ENCODE data around the gene TRPM3. TPM values are rescaled to one million over a fixed set of nuclear protein-coding genes. Genes with fewer than 3 reads are reported as not detected.

Gene TRPM3
- total RNA-seq, 2 experiments from 2014 or later, result not detected

DNA sequence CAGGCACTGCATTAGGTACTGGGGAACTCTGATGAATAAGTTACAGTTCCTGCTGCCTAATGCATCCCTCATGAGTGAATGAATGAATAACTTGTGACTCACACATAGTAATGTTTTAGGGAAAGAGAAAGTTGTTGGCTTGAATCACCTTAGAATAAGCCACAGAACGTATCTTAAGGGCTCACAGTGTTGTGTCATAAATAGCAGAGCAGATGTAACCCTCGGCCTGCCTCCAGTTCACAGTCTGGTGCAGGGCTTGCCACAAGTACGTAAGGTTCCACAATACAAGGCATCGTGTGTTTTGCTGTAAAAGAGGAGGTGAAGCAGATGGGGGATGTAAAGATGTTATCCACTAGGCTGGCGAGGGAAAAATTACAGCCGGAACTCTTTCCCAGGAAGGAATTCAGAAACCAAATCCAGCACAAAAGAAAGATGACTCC, 218.7 kb downstream of the TRPM3 start:
- ATAC-seq (ENCODE audit: poor library complexity) (no peak), DNase-seq (no peak)
- ChIA-PET POLR2A (no interaction called here), CTCF (no interaction called here)
- Histone ChIP-seq H3K27me3 (ENCODE audit: control insufficient read depth in 1 of 2, insufficient read depth in 2 of 2, low read length in 2 of 2) (no peaks in the 10 kb centered on the region), H3K9me3 (ENCODE audit: control insufficient read depth in 1 of 2, insufficient read depth in 1 of 2, low read length in 2 of 2) (no peaks in the 10 kb centered on the region), H3K27ac (ENCODE audit: low read depth in 1 of 2, low read length in 2 of 2) (no peak overlapping the region), H3K4me1 (ENCODE audit: insufficient read depth, low read length) (no peaks in the 10 kb centered on the region), H3K36me3 (ENCODE audit: insufficient read depth, low read length) (no peaks in the 10 kb centered on the region), H3K4me3 (ENCODE audit: low read length) (no peak overlapping the region)
- no peaks in the 10 kb centered on the region for H3K9me3 Mint-ChIP-seq
- intact Hi-C loops (cut with DNase I, micrococcal nuclease), result no loop called here
- H3K4me1 Mint-ChIP-seq (ENCODE audit: low read depth), result no peaks in the 10 kb centered on the region
- no peak overlapping the region for H3K4me3 Mint-ChIP-seq
- peaks cover 12% of the 10 kb centered on the region for H3K27me3 Mint-ChIP-seq
- H3K36me3 Mint-ChIP-seq (ENCODE audit: low read depth), result no peaks in the 10 kb centered on the region
- no peak overlapping the region for H3K27ac Mint-ChIP-seq
- TF ChIP-seq, protein P1, sequence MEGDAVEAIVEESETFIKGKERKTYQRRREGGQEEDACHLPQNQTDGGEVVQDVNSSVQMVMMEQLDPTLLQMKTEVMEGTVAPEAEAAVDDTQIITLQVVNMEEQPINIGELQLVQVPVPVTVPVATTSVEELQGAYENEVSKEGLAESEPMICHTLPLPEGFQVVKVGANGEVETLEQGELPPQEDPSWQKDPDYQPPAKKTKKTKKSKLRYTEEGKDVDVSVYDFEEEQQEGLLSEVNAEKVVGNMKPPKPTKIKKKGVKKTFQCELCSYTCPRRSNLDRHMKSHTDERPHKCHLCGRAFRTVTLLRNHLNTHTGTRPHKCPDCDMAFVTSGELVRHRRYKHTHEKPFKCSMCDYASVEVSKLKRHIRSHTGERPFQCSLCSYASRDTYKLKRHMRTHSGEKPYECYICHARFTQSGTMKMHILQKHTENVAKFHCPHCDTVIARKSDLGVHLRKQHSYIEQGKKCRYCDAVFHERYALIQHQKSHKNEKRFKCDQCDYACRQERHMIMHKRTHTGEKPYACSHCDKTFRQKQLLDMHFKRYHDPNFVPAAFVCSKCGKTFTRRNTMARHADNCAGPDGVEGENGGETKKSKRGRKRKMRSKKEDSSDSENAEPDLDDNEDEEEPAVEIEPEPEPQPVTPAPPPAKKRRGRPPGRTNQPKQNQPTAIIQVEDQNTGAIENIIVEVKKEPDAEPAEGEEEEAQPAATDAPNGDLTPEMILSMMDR (IDR thresholded peaks at IDR 0.05), result no peak

DNA sequence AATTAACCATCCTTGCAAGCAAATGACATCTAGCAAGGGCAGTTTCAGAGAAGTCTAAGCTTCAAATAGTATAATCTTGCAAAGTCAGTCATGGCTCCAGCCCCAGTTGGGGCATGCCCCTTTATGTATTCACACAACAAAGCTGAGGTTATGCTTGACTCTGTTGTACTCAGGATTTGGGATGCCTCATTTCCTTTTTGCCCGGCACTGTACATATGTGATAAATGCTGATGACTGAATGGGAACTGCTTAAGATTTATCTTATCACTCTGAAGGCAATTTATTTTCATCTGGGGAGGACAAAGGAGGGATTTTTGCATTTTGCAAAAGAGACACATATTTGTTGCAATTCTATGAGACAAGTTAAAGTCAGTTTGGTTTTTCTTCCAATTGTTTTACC, 219.2 kb downstream of the TRPM3 start:
- H3K4me3 Mint-ChIP-seq, result no peak overlapping the region
- H3K27ac Mint-ChIP-seq, result no peak overlapping the region
- no peaks in the 10 kb centered on the region for H3K9me3 Mint-ChIP-seq

DNA sequence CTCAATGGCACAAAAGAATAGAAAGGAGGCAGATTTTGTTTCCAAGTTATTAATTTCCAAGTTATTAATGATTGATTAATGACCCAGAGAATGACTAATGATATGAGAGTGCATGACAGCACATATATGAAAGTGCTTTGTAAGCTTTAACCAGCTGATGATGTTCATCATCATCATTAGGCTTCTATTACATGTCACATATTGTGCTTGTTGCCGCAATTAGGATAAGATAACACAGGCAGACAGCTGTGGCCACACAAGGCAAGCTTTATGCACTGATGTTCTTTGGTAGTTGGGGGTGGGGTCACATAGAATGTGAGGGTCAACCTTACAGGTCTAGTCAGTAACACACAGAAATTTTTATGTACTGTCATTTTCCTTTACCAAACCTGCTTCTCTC, 219.7 kb downstream of the TRPM3 start:
- H3K36me3 ChIP-seq (ENCODE audit: insufficient read depth, low read length), result no peaks in the 10 kb centered on the region
- H3K9me3 Mint-ChIP-seq, result no peaks in the 10 kb centered on the region
- H3K4me1 ChIP-seq (ENCODE audit: insufficient read depth, low read length), result no peaks in the 10 kb centered on the region
- no peaks in the 10 kb centered on the region for H3K4me1 Mint-ChIP-seq (ENCODE audit: low read depth)
- peaks cover 12% of the 10 kb centered on the region for H3K27me3 Mint-ChIP-seq
- H3K36me3 Mint-ChIP-seq (ENCODE audit: low read depth), result no peaks in the 10 kb centered on the region
- ATAC-seq (ENCODE audit: poor library complexity) (no peak), DNase-seq (no peak)
- no peaks in the 10 kb centered on the region for H3K27me3 ChIP-seq (ENCODE audit: control insufficient read depth in 1 of 2, insufficient read depth in 2 of 2, low read length in 2 of 2)
- H3K4me3 Mint-ChIP-seq, result no peak overlapping the region
- no peak overlapping the region for H3K27ac ChIP-seq (ENCODE audit: low read depth in 1 of 2, low read length in 2 of 2)
- intact Hi-C loops (cut with DNase I, micrococcal nuclease), result no loop called here
- no peaks in the 10 kb centered on the region for H3K9me3 ChIP-seq (ENCODE audit: control insufficient read depth in 1 of 2, insufficient read depth in 1 of 2, low read length in 2 of 2)
- ChIA-PET POLR2A (no interaction called here), CTCF (no interaction called here)
- TF ChIP-seq, protein P1 (IDR thresholded peaks at IDR 0.05), result no peak
- no peak overlapping the region for H3K4me3 ChIP-seq (ENCODE audit: low read length)
- H3K27ac Mint-ChIP-seq, result no peak overlapping the region

More for the DNA sequence above, 219.2 kb downstream of the TRPM3 start:
- Histone ChIP-seq H3K9me3 (ENCODE audit: control insufficient read depth in 1 of 2, insufficient read depth in 1 of 2, low read length in 2 of 2) (no peaks in the 10 kb centered on the region), H3K4me3 (ENCODE audit: low read length) (no peak overlapping the region), H3K27me3 (ENCODE audit: control insufficient read depth in 1 of 2, insufficient read depth in 2 of 2, low read length in 2 of 2) (no peaks in the 10 kb centered on the region), H3K27ac (ENCODE audit: low read depth in 1 of 2, low read length in 2 of 2) (no peak overlapping the region), H3K4me1 (ENCODE audit: insufficient read depth, low read length) (no peaks in the 10 kb centered on the region), H3K36me3 (ENCODE audit: insufficient read depth, low read length) (no peaks in the 10 kb centered on the region)
- Mint-ChIP-seq H3K36me3 (ENCODE audit: low read depth) (no peaks in the 10 kb centered on the region), H3K4me1 (ENCODE audit: low read depth) (no peaks in the 10 kb centered on the region), H3K27me3 (peaks cover 12% of the 10 kb centered on the region)
- intact Hi-C loops (cut with DNase I, micrococcal nuclease), result no loop called here
- POLR2A ChIA-PET, result no interaction called here
- no peak for ATAC-seq (ENCODE audit: poor library complexity)
- CTCF ChIA-PET, result no interaction called here
- TF ChIP-seq, protein P1 (IDR thresholded peaks at IDR 0.05), result no peak
- DNase-seq, result no peak

Measured in CD4-positive, alpha-beta T cell (primary cell).